ENCODE data around the gene TJP2. TPM values are rescaled to one million over a fixed set of nuclear protein-coding genes. Genes with fewer than 3 reads are reported as not detected.

The TJP2 gene
- total and polyA plus RNA-seq, 2 of the 4 experiments (the other 2 are of a cell fraction): 38.3 to 49.3 TPM

- Histone ChIP-seq H3K9ac (ENCODE audit: low read depth, low read length) (no peak overlapping the region), H4K20me1 (ENCODE audit: insufficient read depth, low read length) (no peaks in the 10 kb centered on the region), H3K14ac (replicated peaks; ENCODE audit: low read depth, low read length) (no peak overlapping the region), H3K27me3 (ENCODE audit: control insufficient read depth, insufficient read depth, low read length) (no peaks in the 10 kb centered on the region), H2AFZ (replicated peaks; ENCODE audit: low read length, poor library complexity) (no peak overlapping the region), H4K5ac (ENCODE audit: low read depth, low read length) (no peak overlapping the region), H2BK5ac (ENCODE audit: low read depth, low read length, poor library complexity, severe bottlenecking) (no peak overlapping the region), H3K4ac (ENCODE audit: low read depth, low read length) (no peak overlapping the region), H3K4me1 (ENCODE audit: control insufficient read depth, insufficient read depth, low read length) (no peaks in the 10 kb centered on the region), H2AK9ac (replicated peaks; ENCODE audit: low read depth, low read length, poor library complexity) (no peak overlapping the region), H3K56ac (ENCODE audit: extremely low read depth, insufficient read depth, low read length) (no peak overlapping the region), H3K4me3 (ENCODE audit: insufficient read depth, low read depth, low read length) (no peak overlapping the region), H4K8ac (ENCODE audit: low read depth in 2 of 2, low read length in 2 of 2) (no peak overlapping the region), H2BK20ac (ENCODE audit: low read depth, low read length) (no peak overlapping the region), H3K79me1 (ENCODE audit: low read depth in 1 of 2, low read length in 2 of 2) (peaks cover 0 to 2% of the 10 kb centered on the region in 2 experiments; a peak in 2 of 4 replicates), H4K91ac (ENCODE audit: insufficient read depth, low read depth, low read length) (no peak overlapping the region), H3K23ac (ENCODE audit: low read depth, low read length) (no peak overlapping the region), H3K4me2 (ENCODE audit: low read depth, low read length) (no peak overlapping the region), H3K27ac (ENCODE audit: insufficient read depth, low read length) (no peak overlapping the region), H3K9me3 (ENCODE audit: control insufficient read depth, insufficient read depth, low read length) (no peaks in the 10 kb centered on the region), H3K9me1 (ENCODE audit: insufficient read depth, low read length) (peaks cover 2% of the 10 kb centered on the region; the same call in 1 of the 2 replicates), H2BK15ac (ENCODE audit: low read depth, low read length) (no peak overlapping the region), H2AK5ac (ENCODE audit: low read depth, low read length) (no peak overlapping the region), H3K36me3 (ENCODE audit: control insufficient read depth, insufficient read depth, low read length) (peaks cover 20% of the 10 kb centered on the region), H3K18ac (ENCODE audit: low read depth, low read length) (no peak overlapping the region), H2BK120ac (ENCODE audit: low read depth, low read length) (no peak overlapping the region)
- intact Hi-C loops (cut with micrococcal nuclease): no loop called here
- ChIA-PET POLR2A (ENCODE audit: unreplicated experiment) (interaction anchor here (0.5 kb wide), 1 partner anchor 191 kb away, joined by 4 read pairs; no protein-coding TSS in a partner anchor), CTCF (interaction anchor here (0.9 to 3.2 kb wide), 2 partner anchors 20 to 208 kb away, joined by 4 to 19 read pairs; partner anchors contain the start of gene FXN)
- WGBS, 2 experiments (ENCODE audit: extremely low coverage in 2 of 2, insufficient read length in 1 of 2): 100% methylated on average over 1 of the region's 2 CpGs; no CpG with 5 or more reads in 1 of the 2 experiments
- in situ Hi-C loops (cut with MboI; ENCODE audit: low sequenced_read_pairs): no loop called here
- TF ChIP-seq MAZ (IDR thresholded peaks at IDR 0.05; ENCODE audit: borderline replicate concordance, low read depth, low read length) (no peak), FOS (IDR thresholded peaks at IDR 0.05; ENCODE audit: low read depth, low read length) (no peak)
- ATAC-seq (ENCODE audit: low read depth) (no peak), DNase-seq (no peak)
- dilution Hi-C loops (cut with HindIII; ENCODE audit: low sequenced_read_pairs, unreplicated experiment): no loop called here
- BruUV-seq (replicated peaks): no TSS peak
Measured at GRCh38 chr9:69243116-69243515, 69.0 kb downstream of the TJP2 start.
